Naive thymus-derived CD4-positive, alpha-beta T cell (primary cell): ENCODE data around the gene SERF1B. TPM values are rescaled to one million over a fixed set of nuclear protein-coding genes. Genes with fewer than 3 reads are reported as not detected.
"Not testable (repeated sequence)": the region's sequence is repeated elsewhere in the genome, so short reads cannot be mapped to it uniquely, and the experiment has no call there.

Source experiments
- ATAC-seq: fragments of 150-1000 bp; cut with Tn5 transposase; 2 replicates; pipeline ENCODE4 v1.10.0; 2021; ENCODE audit warnings: mild to moderate bottlenecking, moderate library complexity
- CTCF ChIA-PET: fragments of 350-600 bp; sonication (Branson Sonifier 250); formaldehyde crosslinking; loops from one replicate; lab custom pipeline; 2021; ENCODE audit warnings: antibody characterized with exemption; lab: Charles Lee
- POLR2A ChIA-PET: fragments of 350-600 bp; sonication (Branson Sonifier 250); formaldehyde crosslinking; loops from one replicate; lab custom pipeline; 2021; ENCODE audit warnings: antibody characterized with exemption, inconsistent platforms; lab: Charles Lee
- DNase-seq, 9 donors: peaks; one replicate each; pipeline versions ENCODE4 v3.0.0 to v3.0.0-alpha.2; 2020 to 2022; ENCODE audit warnings: mixed read lengths in 1 of 9
- H3K27ac ChIP-seq: one replicate; pipeline ENCODE4 v1.7.0; 2013; ENCODE audit warnings: mild to moderate bottlenecking, low read depth, low read length, moderate library complexity
- H3K27me3 ChIP-seq, 2 donors: one replicate each; pipeline ENCODE4 v1.7.0; 2013; ENCODE audit warnings: low read length in 2 of 2, mild to moderate bottlenecking in 2 of 2, moderate library complexity in 2 of 2; ENCODE audit not compliant: control insufficient read depth in 2 of 2, insufficient read depth in 2 of 2
- H3K36me3 ChIP-seq, 3 experiments: 1 replicate in 2 of 3; 2 replicates in 1 of 3; pipeline ENCODE4 v1.7.0; 2013; ENCODE audit warnings: low read length in 3 of 3, mild to moderate bottlenecking in 3 of 3, moderate library complexity in 1 of 3; ENCODE audit not compliant: insufficient read depth in 3 of 3, control insufficient read depth in 2 of 3
- H3K4me1 ChIP-seq, 2 donors: one replicate each; pipeline ENCODE4 v1.7.0; 2013; ENCODE audit warnings: low read length in 2 of 2, mild to moderate bottlenecking in 2 of 2, moderate library complexity in 1 of 2; ENCODE audit not compliant: control insufficient read depth in 2 of 2, insufficient read depth in 2 of 2
- H3K4me3 ChIP-seq: 2 replicates; pipeline ENCODE4 v1.7.0; 2013; ENCODE audit warnings: mild to moderate bottlenecking, low read length
- H3K9me3 ChIP-seq, 3 experiments: 1 replicate in 2 of 3; 2 replicates in 1 of 3; pipeline ENCODE4 v1.7.0; 2013; ENCODE audit warnings: low read length in 3 of 3; ENCODE audit not compliant: control insufficient read depth in 2 of 3
- H3K27ac Mint-ChIP-seq, 9 donors: one replicate each; pipeline ENCODE4 v1.8.0; 2020 to 2022; ENCODE audit warnings: mixed read lengths in 9 of 9, mild to moderate bottlenecking in 8 of 9, moderate library complexity in 5 of 9, inconsistent platforms in 2 of 9
- H3K27me3 Mint-ChIP-seq, 5 donors: one replicate each; pipeline ENCODE4 v1.8.0; 2021 to 2022; ENCODE audit warnings: mixed read lengths in 5 of 5, mild to moderate bottlenecking in 1 of 5
- H3K36me3 Mint-ChIP-seq, 5 donors: one replicate each; pipeline ENCODE4 v1.8.0; 2020 to 2022; ENCODE audit warnings: mixed read lengths in 5 of 5, mild to moderate bottlenecking in 3 of 5, inconsistent platforms in 1 of 5
- H3K4me1 Mint-ChIP-seq, 7 donors: one replicate each; pipeline ENCODE4 v1.8.0; 2020 to 2022; ENCODE audit warnings: mixed read lengths in 7 of 7, mild to moderate bottlenecking in 3 of 7, inconsistent platforms in 1 of 7
- H3K4me3 Mint-ChIP-seq, 10 donors: one replicate each; pipeline ENCODE4 v1.8.0; 2020 to 2022; ENCODE audit warnings: mild to moderate bottlenecking in 10 of 10, mixed read lengths in 10 of 10, moderate library complexity in 6 of 10, inconsistent platforms in 2 of 10
- H3K9me3 Mint-ChIP-seq, 11 donors: one replicate each; pipeline ENCODE4 v1.8.0; 2020 to 2022; ENCODE audit warnings: mixed read lengths in 11 of 11, mild to moderate bottlenecking in 4 of 11, inconsistent platforms in 1 of 11, moderate library complexity in 1 of 11
- intact Hi-C, 2 donors: fragments of 100-400 bp; cut with micrococcal nuclease; formaldehyde crosslinking; loops; one replicate each; pipeline ENCODE4 v1.15.1; 2023
- polyA plus RNA-seq, 2 donors: library from polyadenylated mRNA; unstranded; fragments of 300-500 nt; fragmentation: Illumina TruSeq; gene quantifications; one replicate each; pipeline ENCODE4 v1.2.3, GENCODE V29; 2021
- total RNA-seq, 6 experiments: library from RNA in 5 of 6; stranded (reverse) in 5 of 6; gene quantifications; 1 replicate in 5 of 6; 2 replicates in 1 of 6; pipeline ENCODE4 v1.2.3 and lab custom pipeline; 2021 to 2026

SERF1B gene
- total and polyA plus RNA-seq, 7 experiments from 2014 or later = 10.8 to 61.0 (median 23.8) TPM

GRCh38 chr5:70049790-70050142, 24.7 kb downstream of the SERF1B start:
- H3K27me3 Mint-ChIP-seq, CTCF ChIA-PET, H3K36me3 Mint-ChIP-seq, H3K27me3 ChIP-seq, H3K4me3 Mint-ChIP-seq, H3K9me3 ChIP-seq, intact Hi-C loops, H3K4me3 ChIP-seq, H3K4me1 Mint-ChIP-seq, H3K9me3 Mint-ChIP-seq, H3K36me3 ChIP-seq, POLR2A ChIA-PET, H3K27ac Mint-ChIP-seq, DNase-seq, H3K4me1 ChIP-seq, H3K27ac ChIP-seq: not testable (repeated sequence)
- peak; percentile 54 for ATAC-seq

GRCh38 chr5:70056289-70056942, 31.4 kb downstream of the SERF1B start:
- H3K9me3 ChIP-seq, DNase-seq, H3K4me1 Mint-ChIP-seq, H3K4me3 ChIP-seq, H3K36me3 ChIP-seq, H3K27ac ChIP-seq, H3K4me1 ChIP-seq, H3K27me3 ChIP-seq, CTCF ChIA-PET, H3K36me3 Mint-ChIP-seq, H3K9me3 Mint-ChIP-seq, H3K27ac Mint-ChIP-seq, intact Hi-C loops, H3K4me3 Mint-ChIP-seq, H3K27me3 Mint-ChIP-seq, POLR2A ChIA-PET: not testable (repeated sequence)
- ATAC-seq = peak; percentile 18

- H3K4me1 Mint-ChIP-seq, H3K36me3 Mint-ChIP-seq, H3K9me3 ChIP-seq, H3K27me3 Mint-ChIP-seq, ATAC-seq, H3K27me3 ChIP-seq, H3K36me3 ChIP-seq, DNase-seq, H3K4me3 Mint-ChIP-seq, H3K9me3 Mint-ChIP-seq, H3K4me3 ChIP-seq, H3K27ac Mint-ChIP-seq, CTCF ChIA-PET, intact Hi-C loops, H3K27ac ChIP-seq, H3K4me1 ChIP-seq, POLR2A ChIA-PET: not testable (repeated sequence)
Measured at GRCh38 chr5:70057140-70057539, 32.1 kb downstream of the SERF1B start.

- ATAC-seq, H3K4me1 Mint-ChIP-seq: not testable (repeated sequence)
Measured at GRCh38 chr5:70077632-70078031, 52.6 kb downstream of the SERF1B start.

DNA sequence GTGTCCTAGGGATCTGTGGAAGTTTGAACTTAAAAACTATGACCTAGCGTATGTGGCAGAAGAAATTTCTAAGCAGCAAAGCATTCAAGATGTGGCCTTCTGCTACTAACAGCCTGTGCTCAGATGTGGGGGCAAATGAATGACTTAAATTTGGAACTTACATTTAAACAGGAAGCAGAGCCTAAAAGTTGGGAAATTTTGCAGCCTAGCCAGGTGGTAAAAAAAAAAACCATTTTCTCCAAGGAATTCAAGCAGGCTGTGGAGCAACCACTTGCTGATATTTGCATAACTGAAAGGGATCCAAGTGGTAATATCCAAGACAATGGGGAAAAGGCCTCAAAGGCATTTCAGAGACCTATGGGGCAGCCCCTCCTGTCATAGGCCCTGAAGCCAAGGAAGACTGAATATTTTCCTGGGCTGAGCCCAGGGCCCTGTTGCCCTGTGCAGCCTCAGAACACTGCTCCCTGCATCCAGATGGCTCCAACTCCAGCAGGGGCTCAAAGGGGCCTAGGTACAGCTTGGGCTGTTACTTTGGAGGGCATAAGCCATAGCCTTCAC, 63.9 kb downstream of the SERF1B start:
- H3K27me3 ChIP-seq, H3K27ac Mint-ChIP-seq, H3K4me3 ChIP-seq, POLR2A ChIA-PET, H3K36me3 ChIP-seq, H3K27ac ChIP-seq, CTCF ChIA-PET, DNase-seq, H3K4me3 Mint-ChIP-seq, H3K4me1 Mint-ChIP-seq, H3K27me3 Mint-ChIP-seq, H3K9me3 Mint-ChIP-seq, H3K36me3 Mint-ChIP-seq, intact Hi-C loops, H3K9me3 ChIP-seq, H3K4me1 ChIP-seq, ATAC-seq: not testable (repeated sequence)

More at GRCh38 chr5:70077632-70078031, 52.6 kb downstream of the SERF1B start:
- POLR2A ChIA-PET, H3K4me1 ChIP-seq, H3K9me3 Mint-ChIP-seq, H3K36me3 Mint-ChIP-seq, H3K4me3 Mint-ChIP-seq, CTCF ChIA-PET, H3K27me3 ChIP-seq, H3K4me3 ChIP-seq, intact Hi-C loops, H3K27me3 Mint-ChIP-seq, H3K9me3 ChIP-seq, H3K27ac Mint-ChIP-seq, H3K36me3 ChIP-seq, DNase-seq, H3K27ac ChIP-seq: not testable (repeated sequence)

GRCh38 chr5:70091776-70092175, 66.7 kb downstream of the SERF1B start:
- H3K27me3 ChIP-seq, H3K9me3 ChIP-seq, H3K4me1 ChIP-seq, H3K27ac Mint-ChIP-seq, DNase-seq, H3K4me3 Mint-ChIP-seq, H3K36me3 ChIP-seq, H3K27ac ChIP-seq, ATAC-seq, POLR2A ChIA-PET, H3K27me3 Mint-ChIP-seq, H3K4me3 ChIP-seq, intact Hi-C loops, CTCF ChIA-PET, H3K4me1 Mint-ChIP-seq, H3K9me3 Mint-ChIP-seq, H3K36me3 Mint-ChIP-seq: not testable (repeated sequence)
